Adrenal gland (tissue), 12 donors: ENCODE results near the gene PDE10A. TPM values are rescaled to one million over a fixed set of nuclear protein-coding genes. Genes with fewer than 3 reads are reported as not detected.
"Not testable (repeated sequence)": the region's sequence is repeated elsewhere in the genome, so short reads cannot be mapped to it uniquely, and the experiment has no call there.

Source experiments
- DNase-seq, 7 donors: peaks; one replicate each; pipeline ENCODE4 v3.0.0-alpha.2; 2019 to 2020
- H3K27ac ChIP-seq, 5 donors: fragments of 200-600 bp; sonication (generic) in 4 of 5; 1 replicate in 3 of 5; 2 replicates in 2 of 5; pipeline versions ENCODE4 v1.5.1 to v1.8.0; 2016 to 2020; ENCODE audit warnings: mild to moderate bottlenecking in 1 of 5
- H3K27me3 ChIP-seq: fragments of 200-600 bp; 2 replicates; pipeline ENCODE4 v1.8.0; 2021
- H3K36me3 ChIP-seq, 2 donors: fragments of 200-600 bp; replicated peaks in 1 of 2; 1 replicate in 1 of 2; 2 replicates in 1 of 2; pipeline versions ENCODE4 v1.5.1 to v1.8.0; 2018 to 2022
- H3K4me1 ChIP-seq, 2 donors: fragments of 200-600 bp; replicated peaks in 1 of 2; 1 replicate in 1 of 2; 2 replicates in 1 of 2; pipeline versions ENCODE4 v1.5.1 to v1.8.0; 2018 to 2021
- H3K4me3 ChIP-seq, 4 donors: fragments of 200-600 bp; sonication (generic) in 3 of 4; one replicate each; pipeline ENCODE4 v1.5.1; 2016 to 2018
- H3K9me3 ChIP-seq, 3 donors: fragments of 200-600 bp; sonication (generic) in 1 of 3; replicated peaks in 1 of 3; 1 replicate in 2 of 3; 2 replicates in 1 of 3; pipeline versions ENCODE4 v1.5.1 to v1.8.0; 2016 to 2021
- CTCF ChIP-seq, 6 experiments: fragments of 450-650 bp in 4 of 6; fragments of 200-600 bp in 2 of 6; sonication (generic) in 1 of 6; IDR thresholded peaks; 1 replicate in 5 of 6; 2 replicates in 1 of 6; pipeline versions ENCODE4 v1.5.1 to v1.8.0; 2016 to 2021; ENCODE audit warnings: antibody characterized with exemption in 6 of 6, mild to moderate bottlenecking in 2 of 6, moderate library complexity in 1 of 6
- POLR2A ChIP-seq, 2 donors: fragments of 450-650 bp; IDR thresholded peaks; one replicate each; pipeline ENCODE4 v1.6.1; 2017; ENCODE audit warnings: antibody characterized with exemption in 2 of 2, mild to moderate bottlenecking in 2 of 2, moderate library complexity in 1 of 2
- WGBS, 4 donors: extraction: QIAGEN DNeasy Blood & Tissue Kit in 2 of 4; methylation state at CpG; one replicate each; pipeline versions ENCODE4 v1.1.5 to v1.1.7; 2013 to 2017; 5-methylcytosine and 5-hydroxymethylcytosine counted together
- intact Hi-C, 2 donors: fragments of 100-400 bp; cut with DNase I; formaldehyde crosslinking; loops; one replicate each; pipeline versions ENCODE4 v1.14.1 to v1.15.0; 2022 to 2023
- polyA plus RNA-seq, 3 donors: library from polyadenylated mRNA; stranded (reverse); fragments of 200-250 nt in 2 of 3; fragments of 350-450 nt in 1 of 3; fragmentation: Illumina TruSeq in 1 of 3; extraction: RNeasy Lipid Tissue Mini Kit (QIAGEN cat#74804) in 1 of 3; gene quantifications; one replicate each; pipeline ENCODE4 v1.2.3, GENCODE V29; 2013 to 2014
- total RNA-seq, 9 donors: library from RNA; depleted of rRNA in 4 of 9; stranded (reverse); fragments of >200 nt in 4 of 9; fragments of 120-200 nt in 1 of 9; fragmentation: NEBNext Ultra II Directional in 1 of 9; extraction: Animal tissue kit (Norgen Biotek cat#: 25700) in 1 of 9; gene quantifications; one replicate each; pipeline versions ENCODE4 v1.1.0 to v1.2.4, GENCODE V29; 2013 to 2023
- donor health status: healthy with polysubstance abuse.
- donor health status: Bipolar disorder and iron deficiency.
- donor health status: DM: yes; HTN: yes; CAD: no.
- donor health status: DM: no; HTN: no; CAD: no.
- donor health status: DM: no; HTN: no; CAD: no.
- donor health status: DM: yes; HTN: yes; CAD: no.

Gene PDE10A
- total and polyA plus RNA-seq, 12 donors: 4.0 to 199 (median 27.8) TPM

- no peak overlapping the region for H3K4me3 ChIP-seq
- H3K4me1 ChIP-seq: peaks cover 0 to 4% of the 10 kb centered on the region in 2 donors
- no peak for TF ChIP-seq POLR2A (IDR thresholded peaks at IDR 0.05)
- no peak for TF ChIP-seq CTCF (IDR thresholded peaks at IDR 0.05)
- no peak overlapping the region for H3K27ac ChIP-seq
- DNase-seq: no peak
- H3K36me3 ChIP-seq: no peaks in the 10 kb centered on the region
- 78 to 84% (median 81%) methylated on average over 6 of the region's 6 CpGs for WGBS, 4 donors
- no peaks in the 10 kb centered on the region for H3K27me3 ChIP-seq
- no peaks in the 10 kb centered on the region for H3K9me3 ChIP-seq
- intact Hi-C loops: no loop called here
Observed at GRCh38 chr6:165557674-165558073, 105.4 kb downstream of the PDE10A start.

GRCh38 chr6:165556116-165556843 is 106.8 kb downstream of the PDE10A start:
- 34 to 41% (median 37%) methylated on average over 3 of the region's 3 CpGs for WGBS, 4 donors
- intact Hi-C loops: no loop called here
- H3K27me3 ChIP-seq: no peaks in the 10 kb centered on the region
- peak overlapping the region in 1 of 4 donors; percentile 3 for H3K4me3 ChIP-seq
- no peaks in the 10 kb centered on the region for H3K9me3 ChIP-seq
- TF ChIP-seq POLR2A (IDR thresholded peaks at IDR 0.05): no peak
- no peak for TF ChIP-seq CTCF (IDR thresholded peaks at IDR 0.05)
- H3K4me1 ChIP-seq: peaks cover 0 to 4% of the 10 kb centered on the region in 2 donors
- no peaks in the 10 kb centered on the region for H3K36me3 ChIP-seq
- no peak for DNase-seq
- H3K27ac ChIP-seq: no peak overlapping the region

GRCh38 chr6:165554644-165555043 is 108.4 kb downstream of the PDE10A start:
- H3K4me1 ChIP-seq, H3K9me3 ChIP-seq, H3K27ac ChIP-seq, H3K36me3 ChIP-seq, DNase-seq, H3K4me3 ChIP-seq, H3K27me3 ChIP-seq, intact Hi-C loops: not testable (repeated sequence)
- 93 to 100% (median 96%) methylated on average over 3 of the region's 3 CpGs for WGBS, 4 donors

GRCh38 chr6:165552248-165552736 is 110.7 kb downstream of the PDE10A start:
- WGBS, 4 donors: 60 to 71% (median 65%) methylated on average over 5 of the region's 5 CpGs

More at GRCh38 chr6:165552248-165552736, 110.7 kb downstream of the PDE10A start:
- Histone ChIP-seq H3K36me3 (no peaks in the 10 kb centered on the region), H3K4me1 (peaks cover 0 to 4% of the 10 kb centered on the region in 2 donors), H3K4me3 (no peak overlapping the region), H3K9me3 (no peaks in the 10 kb centered on the region), H3K27me3 (no peaks in the 10 kb centered on the region), H3K27ac (no peak overlapping the region)
- no peak for DNase-seq
- no peak for TF ChIP-seq POLR2A (IDR thresholded peaks at IDR 0.05)
- no peak for TF ChIP-seq CTCF (IDR thresholded peaks at IDR 0.05)
- intact Hi-C loops: no loop called here
